NCI-H82 (cell line): ENCODE results near the gene CPNE4.
A peak's percentile ranks its signal among the peaks of the same experiment; 100 is the strongest.

Source experiments
- DNase-seq: peaks from one replicate; lab custom pipeline; 2025; lab: John Stamatoyannopoulos, UW

CPNE4 gene

GRCh38 chr3:131597816-131598215 is 437.0 kb downstream of the CPNE4 start:
- DNase-seq: no peak

DNA sequence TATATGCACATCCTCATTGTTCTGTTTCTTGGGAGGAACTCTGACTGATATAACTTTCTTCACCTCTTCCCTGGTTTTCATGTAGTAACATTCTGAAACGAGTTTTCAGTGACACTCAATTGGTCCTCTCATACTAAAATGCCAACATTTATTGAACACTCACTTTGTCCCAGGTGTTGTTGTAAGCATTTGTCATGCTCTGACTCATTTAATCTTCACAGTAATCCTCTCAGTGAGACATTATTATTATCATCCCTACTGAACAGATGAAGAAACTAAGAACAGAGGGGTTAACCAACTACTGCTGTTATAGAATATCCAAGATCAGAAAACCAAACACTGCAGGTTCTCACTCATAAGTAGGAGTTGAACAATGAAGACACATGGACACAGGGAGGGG is 437.9 kb downstream of the CPNE4 start:
- DNase-seq: peak; percentile 64

DNA sequence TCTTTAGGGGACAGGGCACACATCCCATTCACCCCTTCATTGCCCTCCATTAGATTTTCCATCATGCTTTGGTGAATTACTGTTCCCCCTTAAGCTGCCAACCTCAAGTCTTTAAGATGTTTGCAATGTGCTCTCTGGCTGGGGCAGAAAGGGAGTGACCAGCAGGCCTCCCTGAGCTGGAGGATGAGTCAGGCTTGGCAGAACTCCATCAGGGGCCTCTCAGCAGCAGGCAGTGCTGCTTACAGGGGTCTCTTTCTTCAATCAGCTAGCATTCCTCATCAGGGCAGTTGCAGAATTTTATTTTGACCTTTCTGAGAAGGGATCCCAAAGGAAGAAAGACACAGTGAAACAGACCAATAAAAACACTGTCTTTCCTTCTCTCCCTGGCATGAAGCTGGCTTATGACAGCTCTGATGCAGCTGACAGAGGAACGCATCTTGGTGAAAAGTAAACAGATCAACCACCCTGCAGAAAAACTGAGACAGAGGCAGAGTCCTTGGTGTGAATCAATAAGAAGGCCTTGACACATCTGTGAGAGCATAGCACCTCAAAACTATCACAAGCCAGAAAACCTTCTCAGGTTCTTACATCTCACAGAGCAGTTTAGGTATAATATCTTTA is 443.3 kb downstream of the CPNE4 start:
- peak; percentile 39 for DNase-seq

DNA sequence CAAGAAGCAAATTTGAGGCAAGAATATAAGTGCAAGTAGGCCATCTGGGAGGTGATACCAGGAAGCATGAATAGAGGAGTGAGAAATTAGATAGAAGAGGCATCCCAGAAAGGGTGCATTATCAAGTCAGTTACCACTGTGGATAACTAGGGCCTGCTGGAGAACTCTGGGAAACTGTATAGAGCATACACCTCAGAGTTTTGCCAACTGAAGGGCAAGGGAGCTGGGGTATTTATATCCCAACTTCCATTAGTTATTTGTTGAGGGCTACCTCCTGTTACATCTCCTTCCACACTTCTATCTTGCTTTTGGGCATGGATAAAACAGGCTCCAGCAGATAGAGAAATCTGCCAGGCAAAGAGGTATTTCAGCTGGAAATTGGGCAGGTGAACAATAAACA is 448.5 kb downstream of the CPNE4 start:
- no peak for DNase-seq

DNA sequence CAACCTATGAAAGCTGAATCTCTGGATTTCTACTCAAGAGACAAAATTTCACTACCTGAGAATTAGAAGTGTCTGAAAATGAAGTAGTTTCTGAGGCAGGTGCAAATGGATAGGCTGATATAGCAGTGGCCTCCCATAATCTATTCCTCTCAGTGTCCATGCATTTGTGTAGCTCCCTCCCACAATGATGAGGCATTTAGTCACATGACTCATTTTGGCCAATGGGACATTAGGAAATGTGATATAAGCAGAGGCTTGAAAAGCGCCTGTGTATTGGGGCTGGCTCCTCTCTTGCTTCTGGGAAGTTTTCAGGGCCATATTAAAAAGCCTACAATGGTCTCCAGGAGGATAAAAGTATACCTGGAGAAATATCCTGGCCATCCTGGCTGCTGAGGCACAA is 452.4 kb downstream of the CPNE4 start:
- no peak for DNase-seq

GRCh38 chr3:131568460-131568859 is 466.4 kb downstream of the CPNE4 start:
- peak; percentile 23 for DNase-seq

DNA sequence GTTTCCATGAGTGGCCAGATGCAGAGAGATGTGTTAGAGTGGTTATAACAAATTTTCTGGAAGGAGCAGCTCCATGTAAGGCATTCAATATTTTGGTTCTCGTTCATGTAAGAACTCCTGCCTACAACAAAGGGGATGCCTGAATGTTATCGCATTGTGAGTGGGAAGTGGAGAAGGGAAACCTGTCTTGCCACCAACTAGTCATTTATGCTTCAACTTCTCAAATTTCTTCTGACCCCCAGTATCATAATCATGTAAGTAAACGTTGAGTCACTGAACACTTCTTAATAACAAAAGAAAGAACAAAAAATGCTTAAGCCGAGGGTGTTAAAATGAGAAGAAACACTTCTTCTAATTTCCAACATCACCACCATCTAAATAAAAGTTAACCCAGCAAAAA is 470.0 kb downstream of the CPNE4 start:
- DNase-seq: no peak

DNA sequence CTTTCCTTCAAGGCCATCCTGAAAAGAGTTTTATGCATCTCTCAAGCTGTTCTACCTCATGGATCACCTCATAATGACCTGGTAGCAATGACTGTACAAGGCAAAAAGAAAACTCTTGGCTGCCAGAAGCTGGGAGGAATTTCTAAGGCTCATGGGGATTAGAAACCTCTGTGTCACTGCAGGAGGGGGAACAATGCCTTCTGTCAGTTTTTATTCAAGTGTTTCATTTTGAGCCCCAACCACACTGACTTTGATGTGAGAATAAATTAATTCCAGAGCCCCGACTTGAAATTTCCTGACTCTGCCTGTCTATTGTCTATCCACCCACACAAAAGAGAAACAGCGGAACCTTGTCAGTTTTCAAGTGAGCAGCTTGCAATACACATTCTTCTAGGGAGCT is 473.3 kb downstream of the CPNE4 start:
- peak; percentile 52 for DNase-seq

- DNase-seq: no peak
Measured at GRCh38 chr3:131560795-131561194, 474.0 kb downstream of the CPNE4 start.

DNA sequence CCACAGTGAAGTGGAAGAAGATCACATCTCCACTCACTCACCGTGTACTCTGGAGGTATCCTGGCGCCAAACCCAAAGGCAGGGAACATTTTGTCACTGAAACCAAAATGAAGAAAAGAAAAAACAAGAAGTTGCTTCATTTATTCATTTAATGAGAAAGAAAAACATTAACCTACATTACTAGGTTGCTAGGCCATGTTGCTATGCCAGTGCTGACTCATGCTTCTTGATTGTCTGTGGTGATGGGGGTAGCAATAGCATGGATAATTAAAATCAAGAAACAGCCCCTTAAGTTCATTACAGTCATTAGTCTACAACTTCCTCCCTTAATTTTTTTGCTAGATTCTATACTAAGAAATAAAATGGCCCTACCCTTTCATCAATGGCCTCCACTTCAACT is 479.4 kb downstream of the CPNE4 start:
- DNase-seq: no peak

DNA sequence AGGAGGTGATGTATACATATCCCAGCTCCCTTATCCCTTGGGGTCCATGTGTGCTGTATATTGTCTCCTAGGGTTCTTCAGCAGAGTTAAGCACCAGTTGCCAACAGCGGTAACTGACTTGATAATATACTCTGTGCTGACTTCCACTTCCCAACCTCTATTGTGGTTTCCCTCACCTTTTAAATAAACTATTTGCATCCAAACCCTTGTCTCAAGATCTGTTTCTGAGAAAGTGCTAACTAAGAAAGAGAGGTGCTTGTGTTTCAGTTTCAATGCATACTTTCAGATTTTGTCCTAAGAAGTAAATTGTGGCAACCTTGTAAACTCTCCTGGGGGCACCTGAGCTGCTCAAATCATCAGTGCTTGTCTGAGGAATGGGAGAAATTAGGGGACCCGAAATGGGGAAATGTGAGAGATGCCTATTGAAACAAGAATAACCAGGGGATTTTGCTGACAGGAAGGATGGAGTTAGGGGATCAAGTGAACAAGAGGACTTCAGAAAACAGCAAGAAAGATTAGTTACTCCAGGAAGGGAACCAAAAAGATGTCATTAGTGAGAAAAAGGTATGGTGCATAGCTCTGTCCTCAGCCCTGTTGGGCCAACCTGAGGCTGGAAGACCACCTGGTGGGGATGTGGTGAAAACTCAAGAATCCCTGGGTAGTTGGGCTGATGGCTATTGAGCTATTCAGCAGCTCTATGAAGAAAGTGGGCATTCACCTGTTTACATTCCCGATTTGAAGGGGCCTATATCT is 481.1 kb downstream of the CPNE4 start:
- DNase-seq: peak; percentile 12

DNA sequence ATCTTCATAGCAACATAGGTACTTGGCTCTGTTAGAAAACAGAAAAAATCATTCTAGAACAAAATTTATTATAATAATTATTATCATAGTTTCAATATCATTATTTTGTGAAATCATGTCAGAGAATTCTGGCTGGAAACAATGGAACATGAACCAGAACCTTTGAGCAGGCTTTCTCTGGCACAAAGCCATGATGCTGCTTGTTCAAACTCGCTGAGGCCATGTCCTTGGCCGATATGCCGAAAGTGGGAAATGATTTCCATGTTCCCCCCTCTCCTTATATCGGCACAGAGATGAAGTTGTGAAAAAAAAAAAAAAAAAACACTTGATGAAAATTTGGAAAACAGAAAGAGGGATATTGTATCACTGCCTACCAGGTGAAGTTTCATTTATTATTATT is 483.1 kb downstream of the CPNE4 start:
- no peak for DNase-seq

GRCh38 chr3:131550562-131551465 is 484.0 kb downstream of the CPNE4 start:
- DNase-seq: no peak

GRCh38 chr3:131549340-131549739 is 485.5 kb downstream of the CPNE4 start:
- DNase-seq: peak; percentile 42

GRCh38 chr3:131547585-131547984 is 487.2 kb downstream of the CPNE4 start:
- DNase-seq: no peak

- DNase-seq: no peak
Measured at GRCh38 chr3:131546441-131546840, 488.4 kb downstream of the CPNE4 start.

DNA sequence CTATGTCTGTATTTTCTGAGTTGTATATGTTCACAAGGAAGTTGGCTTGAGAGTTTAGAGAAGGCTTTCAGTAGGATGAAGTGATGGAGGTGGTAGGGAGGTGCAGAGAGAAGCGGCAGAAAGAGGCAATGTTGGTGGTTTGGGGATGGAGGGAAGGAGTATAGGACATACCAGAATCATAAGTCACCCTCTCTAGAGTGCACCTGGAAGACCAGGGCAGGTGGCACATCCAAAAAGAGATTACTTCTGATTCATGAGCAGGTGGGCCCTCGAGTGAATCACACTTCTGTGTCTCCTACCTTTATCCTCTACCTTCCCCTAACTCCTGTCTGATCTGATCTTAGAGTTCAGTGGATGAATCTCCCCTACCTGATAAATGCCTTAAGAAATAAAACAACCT is 490.3 kb downstream of the CPNE4 start:
- DNase-seq: no peak

GRCh38 chr3:131543714-131544113 is 491.1 kb downstream of the CPNE4 start:
- DNase-seq: peak; percentile 41

GRCh38 chr3:131541288-131541687 is 493.5 kb downstream of the CPNE4 start:
- DNase-seq: no peak

- no peak for DNase-seq
Measured at GRCh38 chr3:131540821-131541220, 494.0 kb downstream of the CPNE4 start.

GRCh38 chr3:131540143-131540542 is 494.7 kb downstream of the CPNE4 start:
- no peak for DNase-seq

DNA sequence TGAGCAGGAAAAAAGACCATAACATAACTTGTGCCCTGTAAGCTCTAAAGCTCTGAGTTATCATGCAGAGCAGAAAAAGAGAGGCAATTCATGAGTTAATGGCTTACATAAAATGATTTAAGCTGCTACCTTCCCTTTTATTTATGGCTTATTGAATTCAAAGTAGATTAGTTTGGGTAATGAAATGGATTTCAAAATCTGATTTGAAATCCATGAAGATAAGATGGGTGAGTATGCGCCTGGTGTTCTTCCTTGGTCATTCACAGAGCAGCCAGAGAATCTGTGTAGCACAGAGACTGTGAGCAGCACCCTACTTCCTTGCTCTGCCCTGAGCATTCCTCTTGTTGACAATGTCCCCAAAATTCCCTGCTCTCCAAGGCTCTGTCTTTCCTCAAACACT is 495.8 kb downstream of the CPNE4 start:
- DNase-seq: no peak

DNA sequence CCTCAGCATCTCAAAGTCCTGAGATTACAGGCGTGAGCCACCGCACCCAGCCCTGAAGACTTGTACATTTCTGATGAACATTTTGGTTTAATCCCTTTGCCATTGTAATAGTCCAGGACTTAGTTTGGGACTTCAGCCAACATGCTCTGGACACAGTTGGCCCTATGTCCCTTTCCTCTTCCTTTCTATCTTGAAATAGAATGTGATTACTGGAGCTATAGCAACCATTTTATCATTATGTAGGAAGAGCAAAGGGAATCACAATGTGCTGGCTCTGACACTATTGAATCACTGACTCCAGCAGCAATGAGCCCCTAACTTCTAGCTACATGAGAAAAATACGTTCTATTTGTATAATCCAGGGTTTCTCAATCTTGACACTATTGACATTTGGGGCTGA is 497.3 kb downstream of the CPNE4 start:
- DNase-seq: no peak
